DMS114 treated with DMSO at 0.1 percent for 48 hours (cell line): Measurements from ENCODE around the gene TCEA3.
"Not testable (repeated sequence)": the region's sequence is repeated elsewhere in the genome, so short reads cannot be mapped to it uniquely, and the experiment has no call there.

Experiments used
- DNase-seq: peaks from one replicate; lab custom pipeline; 2025; ENCODE audit not compliant: unreplicated experiment; lab: John Stamatoyannopoulos, UW

TCEA3 gene

GRCh38 chr1:23394181-23394580 is 30.4 kb downstream of the TCEA3 start:
- no peak for DNase-seq

- no peak for DNase-seq
Measured at GRCh38 chr1:23393706-23394105, 30.8 kb downstream of the TCEA3 start.

- DNase-seq = peak; percentile 44
Measured at GRCh38 chr1:23392125-23392855, 32.3 kb downstream of the TCEA3 start.

GRCh38 chr1:23389837-23390321 is 34.7 kb downstream of the TCEA3 start:
- no peak for DNase-seq

- DNase-seq = no peak
Measured at GRCh38 chr1:23387494-23387893, 37.1 kb downstream of the TCEA3 start.

- no peak for DNase-seq
Measured at GRCh38 chr1:23385119-23385621, 39.4 kb downstream of the TCEA3 start.

- DNase-seq = no peak
Measured at GRCh38 chr1:23384312-23385058, 40.1 kb downstream of the TCEA3 start.

- DNase-seq = no peak
Measured at GRCh38 chr1:23383577-23384311, 40.8 kb downstream of the TCEA3 start.

- no peak for DNase-seq
Measured at GRCh38 chr1:23381233-23381885, 43.2 kb downstream of the TCEA3 start.

GRCh38 chr1:23380719-23381118 is 43.8 kb downstream of the TCEA3 start:
- DNase-seq = no peak

GRCh38 chr1:23380236-23380635 is 44.3 kb downstream of the TCEA3 start:
- not testable (repeated sequence) for DNase-seq

- DNase-seq = no peak
Measured at GRCh38 chr1:23376890-23377811, 47.4 kb downstream of the TCEA3 start.

- not testable (repeated sequence) for DNase-seq
Measured at GRCh38 chr1:23374079-23374735, 50.3 kb downstream of the TCEA3 start.

GRCh38 chr1:23371987-23372880 is 52.3 kb downstream of the TCEA3 start:
- DNase-seq = no peak

GRCh38 chr1:23370709-23371584 is 53.6 kb downstream of the TCEA3 start:
- DNase-seq = no peak

GRCh38 chr1:23370330-23370708 is 54.2 kb downstream of the TCEA3 start:
- no peak for DNase-seq

GRCh38 chr1:23369335-23370013 is 55.1 kb downstream of the TCEA3 start, which contains the start of gene ZNF436:
ZNF436 (minus strand) TSS chr1:23369836; CDS start chr1:23368005, 1,831 bp downstream.
- no peak for DNase-seq
